ENCODE data around the gene FOXP1. TPM values are rescaled to one million over a fixed set of nuclear protein-coding genes. Genes with fewer than 3 reads are reported as not detected.

Gene FOXP1
- total RNA-seq, 1 experiment from 2014 or later = 75.3 TPM

DNA sequence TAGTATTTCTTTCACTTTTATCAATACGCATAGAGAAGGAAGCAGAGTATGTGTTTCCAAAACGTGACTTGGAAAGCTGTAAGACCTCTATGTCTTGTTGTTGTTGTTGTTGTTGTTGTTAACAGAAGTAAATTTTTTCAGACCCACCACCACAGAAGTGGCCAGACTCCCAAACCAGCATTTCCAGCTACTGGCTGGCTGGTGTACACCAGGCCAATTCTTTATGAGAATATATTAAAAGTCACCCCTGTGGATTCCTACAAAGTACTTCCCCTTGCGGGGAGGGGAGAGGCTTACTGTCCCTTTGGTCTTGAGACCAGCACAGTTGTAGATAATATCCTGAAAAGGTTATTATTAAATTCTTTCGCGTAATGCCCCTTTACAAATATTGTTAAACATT is 1.6 kb upstream of the FOXP1 start:
- DNase-seq = no peak
- peak overlapping the region in 1 of 3 experiments; percentile 48; a peak in 1 of 7 replicates for H3K27ac Mint-ChIP-seq
- Histone ChIP-seq H3K18ac (ENCODE audit: insufficient read length, low read depth, low read length) (no peak overlapping the region), H3K14ac (ENCODE audit: insufficient read depth, low read length) (no peak overlapping the region), H3K79me2 (ENCODE audit: insufficient read depth, low read length) (no peaks in the 10 kb centered on the region), H2BK12ac (ENCODE audit: insufficient read length, low read depth, low read length) (no peak overlapping the region), H3K9ac (ENCODE audit: extremely low read depth, insufficient read length, low read length) (no peak overlapping the region), H3K4ac (ENCODE audit: low read depth, low read length) (no peak overlapping the region), H4K8ac (replicated peaks; ENCODE audit: insufficient read length, low read depth, low read length) (no peak overlapping the region), H3K23ac (ENCODE audit: insufficient read length, low read depth, low read length) (no peak overlapping the region), H2BK15ac (ENCODE audit: low read depth, low read length) (no peak overlapping the region), H3K9me3 (ENCODE audit: control insufficient read depth, low read depth, low read length) (no peaks in the 10 kb centered on the region), H2BK20ac (ENCODE audit: low read depth, low read length, poor library complexity, severe bottlenecking) (no peak overlapping the region), H3K23me2 (ENCODE audit: insufficient read length, low read depth, low read length, poor library complexity, severe bottlenecking) (peaks cover 29% of the 10 kb centered on the region), H3K4me1 (ENCODE audit: insufficient read depth, low read length) (0 out of 2 replicates have a peak, but pooled peaks cover 2% of the 10 kb centered on the region), H2AFZ (ENCODE audit: low read length) (no peak overlapping the region), H4K91ac (ENCODE audit: insufficient read length, low read depth, low read length) (no peak overlapping the region), H4K5ac (ENCODE audit: insufficient read length, low read depth, low read length) (no peak overlapping the region), H3K4me2 (ENCODE audit: insufficient read depth, insufficient read length, low read length) (peak overlapping the region; percentile 96), H2BK5ac (ENCODE audit: insufficient read length, low read length) (no peak overlapping the region), H4K20me1 (ENCODE audit: control insufficient read depth, insufficient read depth, insufficient read length) (no peaks in the 10 kb centered on the region), H3K27me3 (ENCODE audit: insufficient read depth, low read length) (peaks cover 9% of the 10 kb centered on the region; the same call in 1 of the 2 replicates), H3K79me1 (ENCODE audit: insufficient read depth, low read depth, low read length, poor library complexity, severe bottlenecking) (no peaks in the 10 kb centered on the region), H2BK120ac (ENCODE audit: low read depth, low read length, poor library complexity, severe bottlenecking) (no peak overlapping the region), H2AK5ac (ENCODE audit: insufficient read length, low read length) (no peak overlapping the region), H3K27ac (ENCODE audit: insufficient read length, low read depth, low read length) (no peak overlapping the region), H3K56ac (ENCODE audit: insufficient read length, low read depth, low read length) (no peak overlapping the region), H3T11ph (ENCODE audit: low read length) (no peak overlapping the region)
- peaks cover 20 to 30% of the 10 kb centered on the region in 2 experiments for H3K4me1 Mint-ChIP-seq
- H3K27me3 Mint-ChIP-seq (ENCODE audit: low read depth) = peaks cover 27% of the 10 kb centered on the region
- H3K36me3 Mint-ChIP-seq (ENCODE audit: insufficient read depth in 1 of 3, low read depth in 3 of 3) = peaks cover 0 to 5% (median 0%) of the 10 kb centered on the region in 3 experiments; a peak in 3 of 7 replicates
- no CpG with 5 or more reads among the region's 5 CpGs for WGBS (ENCODE audit: extremely low coverage, insufficient read length, low lambda C conversion rate)
- H3K4me3 Mint-ChIP-seq = peak overlapping the region; percentile 70 to 90
- TF ChIP-seq, protein P1, sequence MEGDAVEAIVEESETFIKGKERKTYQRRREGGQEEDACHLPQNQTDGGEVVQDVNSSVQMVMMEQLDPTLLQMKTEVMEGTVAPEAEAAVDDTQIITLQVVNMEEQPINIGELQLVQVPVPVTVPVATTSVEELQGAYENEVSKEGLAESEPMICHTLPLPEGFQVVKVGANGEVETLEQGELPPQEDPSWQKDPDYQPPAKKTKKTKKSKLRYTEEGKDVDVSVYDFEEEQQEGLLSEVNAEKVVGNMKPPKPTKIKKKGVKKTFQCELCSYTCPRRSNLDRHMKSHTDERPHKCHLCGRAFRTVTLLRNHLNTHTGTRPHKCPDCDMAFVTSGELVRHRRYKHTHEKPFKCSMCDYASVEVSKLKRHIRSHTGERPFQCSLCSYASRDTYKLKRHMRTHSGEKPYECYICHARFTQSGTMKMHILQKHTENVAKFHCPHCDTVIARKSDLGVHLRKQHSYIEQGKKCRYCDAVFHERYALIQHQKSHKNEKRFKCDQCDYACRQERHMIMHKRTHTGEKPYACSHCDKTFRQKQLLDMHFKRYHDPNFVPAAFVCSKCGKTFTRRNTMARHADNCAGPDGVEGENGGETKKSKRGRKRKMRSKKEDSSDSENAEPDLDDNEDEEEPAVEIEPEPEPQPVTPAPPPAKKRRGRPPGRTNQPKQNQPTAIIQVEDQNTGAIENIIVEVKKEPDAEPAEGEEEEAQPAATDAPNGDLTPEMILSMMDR (conservative IDR thresholded peaks at IDR 0.05) = no peak
- peaks cover 1 to 3% of the 10 kb centered on the region in 2 experiments; a peak in 4 of 5 replicates for H3K9me3 Mint-ChIP-seq

Data from H9 (cell line).